NCI-H2196 (cell line): ENCODE data around the gene BTG1.
"Not testable (repeated sequence)": the region's sequence is repeated elsewhere in the genome, so short reads cannot be mapped to it uniquely, and the experiment has no call there.

ENCODE experiments used
- DNase-seq: peaks from one replicate; lab custom pipeline; 2025; ENCODE audit not compliant: unreplicated experiment; lab: John Stamatoyannopoulos, UW

BTG1 gene

GRCh38 chr12:92102606-92103005, 43.0 kb downstream of the BTG1 start:
- no peak for DNase-seq

- DNase-seq: no peak
Observed at GRCh38 chr12:92098594-92099380, 46.9 kb downstream of the BTG1 start.

- no peak for DNase-seq
Observed at GRCh38 chr12:92096346-92097136, 49.1 kb downstream of the BTG1 start.

GRCh38 chr12:92094751-92095161, 50.9 kb downstream of the BTG1 start:
- no peak for DNase-seq

- DNase-seq: not testable (repeated sequence)
Observed at GRCh38 chr12:92094301-92094700, 51.3 kb downstream of the BTG1 start.
